Measurements from ENCODE around the gene ZFR2.

Gene ZFR2

DNA sequence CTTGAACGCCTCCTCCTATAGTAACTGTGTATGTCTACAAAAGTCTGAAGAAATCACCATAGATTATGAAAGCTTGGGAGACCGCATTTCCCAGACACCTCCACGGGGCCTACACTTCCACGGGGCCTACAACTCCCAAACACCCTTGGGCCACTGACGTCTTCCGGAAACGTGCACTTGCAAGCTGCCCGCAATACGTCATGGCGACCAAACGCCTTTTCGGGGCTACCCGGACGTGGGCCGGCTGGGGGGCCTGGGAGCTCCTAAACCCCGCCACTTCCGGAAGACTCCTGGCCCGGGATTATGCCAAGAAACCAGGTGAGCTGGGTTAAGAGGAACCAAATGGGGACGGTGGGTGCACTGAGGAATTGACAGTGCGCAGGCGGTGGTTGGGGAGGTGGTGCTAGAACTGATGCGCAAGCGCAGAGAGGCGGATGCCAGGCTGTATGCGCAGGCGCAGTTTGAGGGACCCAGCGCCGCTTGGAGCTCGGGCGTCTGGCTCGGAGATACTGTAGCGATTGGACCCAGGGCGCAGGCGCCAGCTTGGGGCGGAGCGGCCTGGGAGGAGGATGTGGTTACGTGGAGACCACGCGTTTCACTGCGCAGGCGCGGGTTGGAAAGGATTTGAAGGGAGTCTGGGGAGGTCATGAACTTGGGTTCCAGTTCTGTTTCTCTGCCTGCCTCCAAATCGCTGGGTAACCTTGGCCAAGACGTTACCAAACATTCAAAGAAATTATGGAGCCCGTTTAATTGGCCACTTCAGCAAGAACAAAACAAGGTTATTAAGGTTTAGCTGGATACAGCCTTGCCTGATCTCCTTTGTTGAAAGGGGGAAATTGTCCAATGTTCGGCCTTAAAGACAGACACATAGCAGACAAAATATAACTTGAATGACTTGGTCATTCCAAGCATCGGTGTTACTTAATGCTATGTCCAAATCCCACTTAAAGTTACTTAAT lies 106.1 kb downstream of the ZFR2 start, which contains the start of gene MRPL54:
Gene MRPL54, plus strand, starts transcription at position 182 of the 959 bp plus-strand sequence. Its CDS starts 19 bp downstream, at position 201.
- H3K79me2 ChIP-seq (ENCODE audit: insufficient read depth, low read length) = no peaks in the 10 kb centered on the region
- H3K9me2 ChIP-seq (ENCODE audit: low read depth, low read length) = no peaks in the 10 kb centered on the region
- H3K4me3 ChIP-seq (ENCODE audit: low read depth, low read length, poor library complexity, severe bottlenecking) = peak within 1 kb of the TSS; percentile 84
- H3F3A ChIP-seq (ENCODE audit: insufficient read depth, low read length) = no peaks in the 10 kb centered on the region
- H2AFZ ChIP-seq (ENCODE audit: low read length) = no peak within 1 kb of the TSS
- no peaks in the 10 kb centered on the region for H3K27me3 ChIP-seq (ENCODE audit: insufficient read depth, low read length)
- H4K20me1 ChIP-seq (ENCODE audit: insufficient read depth, low read length) = no peaks in the 10 kb centered on the region
- TF ChIP-seq CTCF (IDR thresholded peaks at IDR 0.05; ENCODE audit: low read length) = no peak
- TF ChIP-seq EZH2 (IDR thresholded peaks at IDR 0.05; ENCODE audit: borderline replicate concordance, low read length) = no peak
- H3K9ac ChIP-seq (ENCODE audit: low read length) = peak within 1 kb of the TSS; percentile 90
- peaks cover 25% of the 10 kb centered on the region for H3K4me1 ChIP-seq (ENCODE audit: insufficient read depth, low read length, severe bottlenecking)
- peak within 1 kb of the TSS; percentile 90 for H3K27ac ChIP-seq (ENCODE audit: low read depth, low read length, poor library complexity, severe bottlenecking)
- H3K4me2 ChIP-seq (ENCODE audit: low read length) = peak within 1 kb of the TSS; percentile 75
- H3K9me3 ChIP-seq (ENCODE audit: low read length) = no peaks in the 10 kb centered on the region
- peaks cover 25% of the 10 kb centered on the region for H3K36me3 ChIP-seq (ENCODE audit: insufficient read depth, low read length)

DNA sequence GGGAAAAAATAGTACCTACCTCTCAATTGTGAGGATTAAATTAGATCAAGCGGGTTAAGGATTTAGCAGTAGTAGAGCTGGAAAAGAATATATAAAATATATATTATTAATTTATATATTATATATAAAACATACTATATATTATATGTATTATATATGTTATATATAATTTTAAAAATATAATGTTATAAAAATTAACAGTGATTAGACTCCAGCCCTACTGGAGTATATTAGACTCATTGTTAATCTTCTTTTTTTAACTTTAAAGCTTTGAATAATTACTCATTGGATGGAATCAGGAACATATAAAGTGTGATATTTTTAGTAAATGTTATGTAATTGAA lies 106.7 kb downstream of the ZFR2 start:
- Histone ChIP-seq H3K9me2 (ENCODE audit: low read depth, low read length) (no peaks in the 10 kb centered on the region), H3K4me3 (ENCODE audit: low read depth, low read length, poor library complexity, severe bottlenecking) (peak overlapping the region; percentile 84), H3K4me1 (ENCODE audit: insufficient read depth, low read length, severe bottlenecking) (peaks cover 25% of the 10 kb centered on the region), H2AFZ (ENCODE audit: low read length) (no peak overlapping the region), H3K36me3 (ENCODE audit: insufficient read depth, low read length) (peaks cover 26% of the 10 kb centered on the region), H4K20me1 (ENCODE audit: insufficient read depth, low read length) (no peaks in the 10 kb centered on the region), H3K4me2 (ENCODE audit: low read length) (peak overlapping the region; percentile 75), H3K27me3 (ENCODE audit: insufficient read depth, low read length) (no peaks in the 10 kb centered on the region), H3F3A (ENCODE audit: insufficient read depth, low read length) (no peaks in the 10 kb centered on the region), H3K9me3 (ENCODE audit: low read length) (no peaks in the 10 kb centered on the region), H3K27ac (ENCODE audit: low read depth, low read length, poor library complexity, severe bottlenecking) (peak overlapping the region; percentile 90), H3K79me2 (ENCODE audit: insufficient read depth, low read length) (no peaks in the 10 kb centered on the region), H3K9ac (ENCODE audit: low read length) (no peak overlapping the region; the same call in 1 of the 2 replicates)
- TF ChIP-seq EZH2 (IDR thresholded peaks at IDR 0.05; ENCODE audit: borderline replicate concordance, low read length) (no peak), CTCF (IDR thresholded peaks at IDR 0.05; ENCODE audit: low read length) (no peak)

DNA sequence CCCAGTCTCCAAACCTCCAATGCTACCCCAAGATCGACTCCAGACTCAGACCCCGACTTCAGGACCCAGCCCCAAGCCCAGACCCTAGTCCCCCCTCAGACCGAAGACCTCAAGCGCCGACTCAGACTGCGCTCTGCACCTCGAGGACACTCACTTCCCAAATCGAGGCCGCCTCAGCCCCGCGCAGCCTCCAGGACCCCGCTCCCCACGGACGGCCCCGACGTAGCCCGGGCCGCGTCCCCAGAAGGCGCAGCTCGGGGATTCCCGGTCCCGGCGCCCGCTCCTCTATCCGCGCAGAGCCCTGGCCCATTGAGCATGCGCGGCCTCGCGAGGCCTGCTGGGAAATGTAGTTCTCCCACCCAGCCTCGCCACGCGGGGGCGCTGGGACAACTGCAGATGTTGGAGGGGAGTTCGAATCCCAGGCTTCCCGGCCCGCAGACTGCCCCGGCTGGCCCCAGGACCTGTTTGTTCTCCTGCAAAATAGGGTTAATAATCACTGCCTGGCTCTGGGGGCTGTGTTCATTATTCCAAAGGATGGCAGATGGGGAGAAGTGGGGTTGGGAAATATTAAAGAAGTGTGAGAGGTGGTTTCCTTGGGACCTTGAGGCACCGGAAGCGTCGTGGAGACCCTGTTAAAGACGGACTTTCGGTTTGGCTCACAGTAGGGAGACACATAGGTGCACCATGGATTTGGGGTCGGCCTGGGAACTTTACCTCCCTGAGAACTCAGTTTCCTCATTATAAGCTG lies 107.3 kb downstream of the ZFR2 start, which contains the start of gene APBA3:
Gene APBA3, minus strand, starts transcription at position 311 of the 748 bp plus-strand sequence. CDS start 1,428 bp downstream, outside the sequence.
- peaks cover 25% of the 10 kb centered on the region for H3K4me1 ChIP-seq (ENCODE audit: insufficient read depth, low read length, severe bottlenecking)
- peak within 1 kb of the TSS; percentile 75 for H3K4me2 ChIP-seq (ENCODE audit: low read length)
- no peaks in the 10 kb centered on the region for H3K79me2 ChIP-seq (ENCODE audit: insufficient read depth, low read length)
- peak within 1 kb of the TSS; percentile 90 for H3K27ac ChIP-seq (ENCODE audit: low read depth, low read length, poor library complexity, severe bottlenecking)
- H3K9ac ChIP-seq (ENCODE audit: low read length) = peak within 1 kb of the TSS; percentile 90
- no peaks in the 10 kb centered on the region for H3K27me3 ChIP-seq (ENCODE audit: insufficient read depth, low read length)
- no peaks in the 10 kb centered on the region for H3K9me2 ChIP-seq (ENCODE audit: low read depth, low read length)
- no peaks in the 10 kb centered on the region for H3F3A ChIP-seq (ENCODE audit: insufficient read depth, low read length)
- peak within 1 kb of the TSS; percentile 84 for H3K4me3 ChIP-seq (ENCODE audit: low read depth, low read length, poor library complexity, severe bottlenecking)
- no peak within 1 kb of the TSS for H2AFZ ChIP-seq (ENCODE audit: low read length)
- H4K20me1 ChIP-seq (ENCODE audit: insufficient read depth, low read length) = no peaks in the 10 kb centered on the region
- TF ChIP-seq CTCF (IDR thresholded peaks at IDR 0.05; ENCODE audit: low read length) (peak; percentile 87), EZH2 (IDR thresholded peaks at IDR 0.05; ENCODE audit: borderline replicate concordance, low read length) (no peak)
- H3K9me3 ChIP-seq (ENCODE audit: low read length) = no peaks in the 10 kb centered on the region
- peaks cover 24% of the 10 kb centered on the region; the same call in 1 of the 2 replicates for H3K36me3 ChIP-seq (ENCODE audit: insufficient read depth, low read length)

All from OCI-LY1 (cell line).